Iris pigment epithelial cell (primary cell): ENCODE measurements around the gene CLDN11.

Experiments
- DNase-seq: peaks from one replicate; pipeline ENCODE4 v3.0.0-alpha.2; 2011; ENCODE audit warnings: low read depth

Gene CLDN11

GRCh38 chr3:170426240-170426797 is 7.7 kb downstream of the CLDN11 start:
- peak; percentile 83 for DNase-seq

DNA sequence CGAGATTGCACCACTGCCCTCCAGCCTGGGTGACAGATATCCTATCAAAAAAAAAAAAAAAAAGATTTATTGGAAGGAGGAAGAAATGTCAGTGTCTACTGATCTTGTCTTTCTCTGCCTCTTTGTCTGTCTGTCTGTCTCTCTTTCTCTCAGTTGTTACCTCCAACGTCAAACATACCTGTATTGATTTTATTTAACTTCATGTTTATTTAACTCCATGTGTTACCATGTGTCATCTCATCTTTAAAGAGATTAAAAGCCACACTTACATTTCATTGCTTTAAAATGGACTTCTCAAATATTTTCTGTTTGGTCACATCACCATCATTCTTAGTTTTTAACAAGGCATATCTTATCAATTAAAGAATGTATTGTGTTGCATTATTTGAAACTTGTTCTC is 9.4 kb downstream of the CLDN11 start:
- no peak for DNase-seq

DNA sequence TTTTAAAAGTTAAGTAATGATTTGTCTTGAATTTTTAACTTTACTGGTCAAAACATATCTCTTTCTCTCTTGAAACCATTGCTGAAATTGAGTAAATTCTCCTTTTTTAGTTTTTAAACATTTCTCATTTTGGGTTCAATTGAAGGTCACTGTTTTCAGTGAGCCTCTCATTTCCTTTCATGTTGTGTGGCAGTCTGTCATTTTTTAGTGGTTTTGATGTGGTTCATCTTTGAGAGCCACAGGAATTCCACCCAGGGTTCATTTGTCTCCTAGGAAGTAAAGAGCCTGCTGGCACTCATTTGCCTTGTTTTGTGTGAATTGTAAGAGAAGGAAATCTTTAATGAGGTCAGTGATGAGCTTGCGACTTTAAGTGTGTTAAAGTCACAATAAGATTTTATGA is 10.4 kb downstream of the CLDN11 start:
- DNase-seq = peak; percentile 89

DNA sequence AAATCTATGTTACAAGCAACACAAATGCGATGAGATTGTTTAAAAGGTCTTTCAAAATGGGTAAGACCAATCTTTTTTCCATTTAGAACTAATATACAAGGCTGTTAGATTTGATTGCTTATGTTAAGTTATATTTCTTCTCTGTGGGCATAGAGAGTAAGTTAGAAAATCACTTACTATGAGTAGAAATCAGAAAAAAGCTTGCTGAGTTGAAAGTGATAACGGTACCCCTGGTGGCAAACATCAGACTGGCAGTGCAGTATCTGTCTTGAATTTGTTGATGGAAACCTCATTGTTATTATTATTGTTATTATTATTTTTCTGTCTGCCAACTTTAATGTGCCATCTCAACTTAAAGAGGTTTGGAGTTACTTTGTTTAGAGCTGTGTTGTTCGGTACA is 12.4 kb downstream of the CLDN11 start:
- DNase-seq = no peak

DNA sequence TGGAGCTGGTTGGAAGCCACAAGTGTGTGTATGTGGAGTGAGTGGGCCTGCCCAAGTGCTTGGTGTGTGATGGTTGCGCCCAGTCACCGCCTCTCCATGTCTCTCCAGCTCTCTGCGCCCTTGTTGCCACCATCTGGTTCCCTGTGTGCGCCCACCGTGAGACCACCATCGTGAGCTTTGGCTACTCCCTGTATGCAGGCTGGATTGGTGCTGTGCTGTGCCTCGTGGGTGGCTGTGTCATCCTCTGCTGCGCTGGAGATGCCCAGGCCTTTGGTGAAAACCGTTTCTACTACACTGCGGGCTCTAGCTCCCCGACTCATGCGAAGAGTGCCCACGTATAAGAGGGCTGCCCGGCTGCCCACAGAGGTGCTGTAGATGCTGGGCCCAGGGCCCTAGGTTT is 13.7 kb downstream of the CLDN11 start:
- DNase-seq = no peak

DNA sequence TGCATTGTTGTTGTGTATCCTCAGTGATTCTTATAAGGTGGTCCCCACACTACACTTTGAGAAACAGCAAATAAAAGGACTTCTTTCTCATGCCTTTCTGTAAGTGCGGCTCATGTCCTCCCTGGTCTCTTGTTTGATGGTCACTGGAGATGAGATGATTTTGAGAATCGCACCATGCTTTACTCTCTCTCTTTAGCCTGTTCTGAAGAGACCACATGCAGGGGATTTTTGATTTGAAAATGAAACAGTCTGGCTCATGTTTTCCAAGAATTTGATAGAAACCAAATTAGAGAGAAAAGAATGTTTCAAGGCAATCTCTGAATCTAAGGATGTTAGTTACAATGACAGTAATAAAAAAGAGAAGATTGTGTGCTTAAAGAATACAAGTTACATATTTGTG is 18.0 kb downstream of the CLDN11 start:
- no peak for DNase-seq

DNA sequence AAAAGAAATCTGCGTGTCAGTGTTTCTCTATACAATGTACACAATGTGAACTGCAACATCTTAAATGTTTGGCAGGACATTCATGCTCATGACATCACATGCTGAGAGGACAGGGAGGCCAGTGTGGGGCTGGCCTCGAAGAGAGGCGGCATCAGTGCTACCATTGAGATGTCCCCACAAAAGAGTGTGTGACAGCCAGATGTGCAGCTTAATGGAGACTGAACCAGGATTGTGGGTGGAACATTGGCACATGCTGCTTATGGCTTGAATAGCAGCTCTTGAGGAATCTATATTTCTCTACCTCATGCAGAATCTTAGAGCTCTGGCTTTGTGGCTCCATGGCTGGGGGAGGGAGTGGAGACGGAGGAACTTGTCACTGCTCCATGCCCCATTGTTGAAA is 18.5 kb downstream of the CLDN11 start:
- no peak for DNase-seq

DNA sequence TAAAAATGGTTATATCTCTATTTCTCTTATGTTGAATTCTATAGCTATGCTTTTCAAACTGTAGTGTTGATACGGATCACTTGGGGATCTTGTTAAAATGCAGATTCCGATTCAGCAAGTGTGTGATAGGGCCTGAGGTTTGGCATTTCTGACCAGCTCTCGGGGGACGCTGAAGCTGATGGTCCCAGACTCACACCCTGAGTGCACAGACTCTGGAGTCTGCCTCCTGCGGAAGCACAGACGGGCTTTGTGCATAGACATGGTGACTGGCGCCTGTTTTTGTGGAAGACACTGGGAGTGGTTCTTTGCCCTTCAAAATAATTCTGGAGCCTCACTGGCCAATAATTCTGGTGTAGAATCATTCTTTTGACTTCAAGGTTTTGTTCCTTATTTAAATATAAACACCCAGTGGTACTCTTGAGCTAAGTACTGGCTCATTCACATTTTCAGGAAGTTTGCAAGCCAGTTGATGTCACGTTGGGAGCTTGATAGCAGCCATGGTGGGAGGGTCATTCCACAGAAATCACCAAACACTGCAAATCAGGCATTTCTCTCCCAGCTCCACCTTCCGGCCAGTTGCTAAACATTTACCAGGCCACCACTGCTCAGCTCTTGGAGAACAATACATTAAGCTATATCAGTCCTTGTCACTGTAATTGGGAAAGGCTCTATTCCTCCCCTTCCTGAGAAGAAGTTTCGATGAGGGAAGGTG is 19.2 kb downstream of the CLDN11 start:
- DNase-seq = no peak

GRCh38 chr3:170438836-170439235 is 20.2 kb downstream of the CLDN11 start:
- no peak for DNase-seq

DNA sequence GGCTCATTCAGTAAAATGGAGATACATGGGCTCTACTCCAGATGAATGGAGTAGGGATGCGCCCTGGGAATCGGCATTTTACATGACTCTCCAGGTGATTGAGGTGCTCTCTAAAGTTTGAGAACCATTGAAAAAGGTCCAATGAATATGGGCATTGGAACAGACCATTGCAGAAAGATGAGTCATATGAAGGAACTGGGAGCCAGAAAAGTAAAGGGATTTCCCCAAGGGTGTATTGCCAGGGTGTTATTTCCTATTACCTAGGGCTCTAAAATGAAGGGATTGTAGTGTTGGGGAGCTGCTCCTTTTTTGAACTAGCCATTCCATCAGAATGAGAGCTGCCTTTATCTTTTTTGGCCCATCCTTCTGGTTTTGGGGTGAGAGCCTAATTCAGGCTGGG is 21.7 kb downstream of the CLDN11 start:
- DNase-seq = peak; percentile 54

DNA sequence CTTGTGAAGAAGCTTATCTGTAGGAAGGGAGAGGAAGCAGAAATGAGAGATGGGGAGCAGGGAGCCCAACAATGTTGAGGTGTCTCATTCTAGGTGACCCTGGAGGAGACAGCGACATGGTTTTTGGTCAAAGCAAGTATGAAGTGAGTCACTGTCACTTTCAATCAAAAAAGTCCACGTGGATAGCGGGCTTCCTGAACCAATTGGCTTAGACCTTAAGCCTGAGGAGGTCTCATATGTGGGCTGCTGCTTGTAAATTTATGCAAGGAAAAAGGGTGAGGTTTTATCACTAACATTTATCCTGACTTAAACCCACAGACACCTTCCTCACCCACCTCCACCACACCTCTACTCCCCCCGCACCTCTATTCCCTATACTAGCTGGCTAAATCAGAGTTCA is 22.7 kb downstream of the CLDN11 start:
- no peak for DNase-seq

- no peak for DNase-seq
These were observed 24.3 kb downstream of the CLDN11 start for GRCh38 chr3:170442947-170443346.

DNA sequence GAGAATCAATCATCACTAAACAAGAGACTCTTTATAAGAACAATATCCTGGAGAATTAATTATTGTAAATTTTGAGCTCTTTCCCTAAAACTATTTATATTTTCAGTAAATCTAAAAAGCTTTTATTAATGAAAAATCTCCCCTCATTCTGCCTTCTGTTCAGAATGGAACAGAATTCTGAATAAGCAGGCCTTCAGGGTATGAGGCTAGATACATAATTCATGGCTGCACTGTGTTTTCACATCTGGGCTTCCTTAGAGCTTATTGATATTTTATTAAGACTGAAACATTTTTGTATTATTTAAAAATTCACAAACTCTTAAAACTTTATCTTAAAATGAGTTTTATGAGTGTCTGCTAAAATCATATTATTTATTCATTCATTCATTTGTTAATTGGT is 24.8 kb downstream of the CLDN11 start:
- no peak for DNase-seq

GRCh38 chr3:170448584-170448983 is 29.9 kb downstream of the CLDN11 start:
- DNase-seq = peak; percentile 26

- no peak for DNase-seq
These were observed 31.4 kb downstream of the CLDN11 start for GRCh38 chr3:170450039-170450438.

DNA sequence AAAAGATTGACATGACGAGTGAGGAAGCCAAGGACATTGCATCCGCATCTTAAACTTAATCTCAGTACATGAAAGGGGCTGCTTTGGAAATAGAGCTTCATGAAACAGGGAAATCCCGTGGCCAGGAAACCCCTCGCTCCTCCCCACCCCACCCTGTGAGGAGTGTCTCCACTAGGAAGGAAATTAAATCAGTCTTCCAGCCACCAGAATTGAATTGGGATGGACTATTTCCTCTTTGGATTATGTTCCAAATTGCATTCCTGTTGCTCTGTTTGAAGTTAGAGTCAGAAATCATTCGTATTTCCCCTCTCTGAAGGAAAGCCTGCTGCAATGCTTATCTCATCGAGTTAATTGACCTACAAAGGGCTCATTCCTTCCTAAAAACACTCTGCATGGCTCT is 35.8 kb downstream of the CLDN11 start:
- no peak for DNase-seq

DNA sequence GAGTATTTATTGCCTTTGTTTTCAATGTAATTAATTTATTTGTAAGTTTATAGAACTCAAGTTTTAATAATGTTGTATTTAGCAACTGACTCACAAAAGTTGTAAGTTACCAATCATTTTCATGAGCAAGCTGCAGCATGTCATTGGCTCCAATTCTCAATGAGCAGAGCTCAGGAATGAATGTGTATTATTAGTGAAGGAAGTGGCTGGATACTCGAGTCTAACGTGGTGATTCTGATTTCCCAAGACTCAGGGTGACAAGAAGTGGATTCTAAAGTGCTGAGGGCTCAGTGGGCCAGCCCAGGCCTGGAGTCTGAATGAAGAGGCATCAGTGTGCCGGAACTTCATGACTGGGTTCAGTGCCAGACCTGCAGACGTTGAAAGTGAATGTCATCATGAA is 39.6 kb downstream of the CLDN11 start:
- no peak for DNase-seq

DNA sequence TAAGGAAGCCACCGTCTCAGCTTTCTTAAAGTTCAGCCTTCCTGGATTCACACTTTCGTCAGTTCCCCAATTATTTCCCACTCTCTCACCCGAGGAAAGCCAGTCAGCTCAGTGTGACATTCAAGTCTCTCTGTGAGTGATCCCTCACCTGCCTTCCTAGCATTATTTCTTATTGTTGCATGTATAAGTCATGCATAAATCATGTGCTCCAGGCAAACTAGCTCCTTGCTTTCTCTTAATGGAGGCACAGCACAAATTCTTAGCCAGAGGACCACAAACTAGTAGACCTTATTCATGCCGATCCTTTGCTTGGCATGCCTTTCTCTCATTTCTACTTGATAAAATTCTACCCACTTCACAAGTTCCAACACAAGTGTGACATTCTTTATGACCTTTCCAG is 44.3 kb downstream of the CLDN11 start:
- DNase-seq = no peak

- DNase-seq = no peak
These were observed 47.3 kb downstream of the CLDN11 start for GRCh38 chr3:170465955-170466354.

- DNase-seq = no peak
These were observed 48.3 kb downstream of the CLDN11 start for GRCh38 chr3:170467007-170467406.

- no peak for DNase-seq
These were observed 49.0 kb downstream of the CLDN11 start for GRCh38 chr3:170467571-170468147.

DNA sequence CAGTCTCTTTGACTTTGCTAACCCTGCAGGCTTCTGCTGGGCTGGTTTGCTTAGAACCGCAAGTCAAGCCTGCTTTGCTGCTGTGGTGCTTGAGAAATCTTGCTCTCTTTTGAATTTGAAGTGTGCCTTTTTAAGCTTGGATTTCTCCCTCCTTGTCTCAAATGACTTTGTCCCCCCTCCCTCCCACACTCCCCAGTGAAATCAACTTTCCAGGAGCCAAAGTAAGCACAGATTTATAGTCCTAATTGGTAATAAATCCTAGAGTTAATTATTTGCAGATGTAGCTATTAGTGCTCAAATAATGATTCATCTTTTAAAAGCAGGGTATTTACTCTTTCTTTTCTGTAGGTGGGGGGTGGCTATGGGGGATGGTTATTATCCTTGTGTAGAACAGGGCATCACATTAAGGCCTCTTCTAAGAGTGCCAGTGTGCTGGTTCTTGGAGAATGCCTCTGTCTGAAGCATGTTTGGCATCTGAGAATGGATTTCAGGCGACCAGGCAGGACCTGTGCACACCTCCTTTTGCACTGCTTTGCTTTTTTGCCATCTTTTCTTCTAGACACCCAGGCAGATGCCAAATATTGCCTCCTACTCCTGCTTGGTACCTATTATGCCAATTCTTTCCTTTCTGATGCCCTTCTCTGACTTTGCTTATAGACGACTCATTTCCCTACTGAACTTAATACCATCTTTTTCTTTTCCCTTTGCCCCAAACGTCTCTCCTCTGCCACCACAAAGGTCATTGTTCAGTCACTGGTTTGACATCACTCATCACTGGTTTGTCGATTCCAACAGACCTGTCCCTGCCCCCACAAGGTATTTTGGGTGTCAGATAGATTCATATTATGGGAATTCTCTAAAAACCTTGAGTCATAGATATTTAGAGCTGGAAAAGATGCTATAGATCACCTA is 50.7 kb downstream of the CLDN11 start:
- peak; percentile 40 for DNase-seq
